KMS-11 (cell line): ENCODE results near the gene CD22.

Experiments
- H2AFZ ChIP-seq: fragments of 200-600 bp; sonication (generic); 2 replicates; pipeline ENCODE4 v1.6.1; 2016; ENCODE audit warnings: antibody characterized with exemption, mixed run types, low read depth
- H3K27ac ChIP-seq: fragments of 200-600 bp; sonication (generic); 2 replicates; pipeline ENCODE4 v1.6.1; 2016; ENCODE audit warnings: mild to moderate bottlenecking, mixed run types
- H3K27me3 ChIP-seq: fragments of 200-600 bp; sonication (generic); 2 replicates; pipeline ENCODE4 v1.6.1; 2017; ENCODE audit warnings: mild to moderate bottlenecking, low read depth, mixed run types, moderate library complexity; ENCODE audit not compliant: insufficient read depth
- H3K36me3 ChIP-seq: fragments of 200-600 bp; sonication (generic); 2 replicates; pipeline ENCODE4 v1.6.1; 2017; ENCODE audit warnings: mild to moderate bottlenecking, mixed run types; ENCODE audit not compliant: insufficient read depth
- H3K4me1 ChIP-seq: fragments of 200-600 bp; sonication (generic); 2 replicates; pipeline ENCODE4 v1.6.1; 2016; ENCODE audit warnings: mild to moderate bottlenecking, low read depth, mixed run types; ENCODE audit not compliant: poor library complexity, severe bottlenecking
- H3K4me2 ChIP-seq: fragments of 200-600 bp; sonication (generic); 2 replicates; pipeline ENCODE4 v1.7.0; 2016; ENCODE audit warnings: mild to moderate bottlenecking, mixed run types
- H3K4me3 ChIP-seq: fragments of 200-600 bp; sonication (generic); IDR thresholded peaks from 2 replicates; pipeline ENCODE4 v1.6.1; 2017; ENCODE audit warnings: low read depth, low read length, mixed read lengths; ENCODE audit not compliant: insufficient read depth
- H3K79me2 ChIP-seq: fragments of 200-600 bp; sonication (generic); 2 replicates; pipeline ENCODE4 v1.6.1; 2016; ENCODE audit warnings: low read depth, mixed run types; ENCODE audit not compliant: insufficient read depth
- H3K9ac ChIP-seq: fragments of 200-600 bp; sonication (generic); 2 replicates; pipeline ENCODE4 v1.6.1; 2016; ENCODE audit warnings: mild to moderate bottlenecking, mixed run types
- H4K20me1 ChIP-seq: fragments of 200-600 bp; sonication (generic); 2 replicates; pipeline ENCODE4 v1.6.1; 2016; ENCODE audit warnings: mild to moderate bottlenecking, mixed run types; ENCODE audit not compliant: insufficient read depth
- CTCF ChIP-seq: fragments of 200-600 bp; sonication (generic); conservative IDR thresholded peaks from 2 replicates; pipeline ENCODE4 v1.6.1; 2017; ENCODE audit warnings: low read depth, mild to moderate bottlenecking, antibody characterized with exemption, low read length, moderate library complexity, mixed read lengths

CD22 gene

DNA sequence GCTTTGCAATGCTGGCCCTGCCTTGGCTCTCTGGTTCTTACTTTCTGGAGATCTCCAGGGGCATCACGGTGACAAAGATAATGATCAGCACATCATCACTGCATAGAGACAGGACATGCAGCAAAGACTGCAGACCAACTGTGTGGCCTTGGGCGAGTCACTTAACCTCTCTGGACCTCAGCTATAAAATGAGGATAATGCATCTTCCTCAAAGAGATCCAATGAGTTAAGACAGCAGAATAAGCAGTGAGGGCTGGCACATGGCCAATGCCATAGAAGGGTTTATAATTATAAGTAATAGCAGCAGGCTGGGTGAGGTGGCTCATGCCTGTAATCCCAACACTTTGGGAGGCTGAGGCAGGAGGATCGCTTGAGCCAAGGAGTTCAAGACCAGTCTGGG is 34.7 kb upstream of the CD22 start:
- Histone ChIP-seq H3K4me3 (no peak overlapping the region), H3K9ac (no peak overlapping the region), H3K4me1 (no peaks in the 10 kb centered on the region), H2AFZ (no peak overlapping the region), H3K4me2 (no peak overlapping the region), H3K79me2 (no peaks in the 10 kb centered on the region), H3K27me3 (peaks cover 43% of the 10 kb centered on the region), H4K20me1 (no peaks in the 10 kb centered on the region), H3K27ac (no peak overlapping the region), H3K36me3 (no peaks in the 10 kb centered on the region)
- TF ChIP-seq CTCF = no peak

GRCh38 chr19:35294859-35295791 is 33.9 kb upstream of the CD22 start:
- H3K9ac ChIP-seq = no peak overlapping the region
- no peaks in the 10 kb centered on the region for H4K20me1 ChIP-seq
- peaks cover 39% of the 10 kb centered on the region for H3K27me3 ChIP-seq
- TF ChIP-seq CTCF = no peak
- H3K27ac ChIP-seq = no peak overlapping the region
- no peaks in the 10 kb centered on the region for H3K4me1 ChIP-seq
- no peak overlapping the region for H2AFZ ChIP-seq
- no peak overlapping the region for H3K4me3 ChIP-seq
- H3K79me2 ChIP-seq = no peaks in the 10 kb centered on the region
- H3K36me3 ChIP-seq = no peaks in the 10 kb centered on the region
- H3K4me2 ChIP-seq = no peak overlapping the region

GRCh38 chr19:35295792-35296462 is 33.1 kb upstream of the CD22 start:
- H3K27ac ChIP-seq = no peak overlapping the region
- H3K4me2 ChIP-seq = no peak overlapping the region
- H4K20me1 ChIP-seq = no peaks in the 10 kb centered on the region
- no peak overlapping the region for H2AFZ ChIP-seq
- no peak overlapping the region for H3K4me3 ChIP-seq
- H3K9ac ChIP-seq = no peak overlapping the region
- H3K27me3 ChIP-seq = peaks cover 33% of the 10 kb centered on the region
- H3K36me3 ChIP-seq = no peaks in the 10 kb centered on the region
- no peaks in the 10 kb centered on the region for H3K4me1 ChIP-seq
- TF ChIP-seq CTCF = no peak
- H3K79me2 ChIP-seq = no peaks in the 10 kb centered on the region

GRCh38 chr19:35296644-35297514 is 32.1 kb upstream of the CD22 start:
- Histone ChIP-seq H3K4me2 (no peak overlapping the region), H4K20me1 (no peaks in the 10 kb centered on the region), H3K4me3 (no peak overlapping the region), H3K27me3 (peaks cover 28% of the 10 kb centered on the region), H3K27ac (no peak overlapping the region), H3K9ac (no peak overlapping the region), H3K4me1 (no peaks in the 10 kb centered on the region), H2AFZ (no peak overlapping the region), H3K36me3 (no peaks in the 10 kb centered on the region), H3K79me2 (no peaks in the 10 kb centered on the region)
- no peak for TF ChIP-seq CTCF
